Heart right ventricle (tissue), 16 donors: ENCODE measurements around the gene SERPINB10. TPM values are rescaled to one million over a fixed set of nuclear protein-coding genes. Genes with fewer than 3 reads are reported as not detected.

Experiments used
- ATAC-seq, 8 donors: fragments of 200-7000 bp; cut with Tn5 transposase; one replicate each; pipeline ENCODE4 v1.9.1; 2020; ENCODE audit warnings: mild to moderate bottlenecking in 8 of 8, moderate library complexity in 8 of 8, moderate number of reproducible peaks in 1 of 8
- DNase-seq, 2 donors: peaks; one replicate each; pipeline ENCODE4 v3.0.0-alpha.2; 2020
- H3K27ac ChIP-seq, 10 donors: fragments of 200-600 bp; sonication (generic) in 2 of 10; one replicate each; pipeline versions ENCODE4 v1.5.0 to v1.8.0; 2020 to 2022; ENCODE audit warnings: mild to moderate bottlenecking in 3 of 10
- H3K27me3 ChIP-seq, 7 donors: fragments of 200-600 bp; one replicate each; pipeline ENCODE4 v1.8.0; 2021 to 2022; ENCODE audit warnings: mild to moderate bottlenecking in 2 of 7
- H3K36me3 ChIP-seq, 9 donors: fragments of 200-600 bp; sonication (generic) in 1 of 9; one replicate each; pipeline versions ENCODE4 v1.5.0 to v1.8.0; 2020 to 2022; ENCODE audit warnings: mild to moderate bottlenecking in 2 of 9
- H3K4me1 ChIP-seq, 9 donors: fragments of 200-600 bp; sonication (generic) in 1 of 9; one replicate each; pipeline versions ENCODE4 v1.5.0 to v1.8.0; 2020 to 2022; ENCODE audit warnings: mild to moderate bottlenecking in 4 of 9
- H3K4me3 ChIP-seq, 10 donors: fragments of 200-600 bp; sonication (generic) in 2 of 10; one replicate each; pipeline versions ENCODE4 v1.5.0 to v1.8.0; 2020 to 2022; ENCODE audit warnings: mild to moderate bottlenecking in 7 of 10, moderate library complexity in 2 of 10
- H3K9me3 ChIP-seq, 11 donors: fragments of 200-600 bp in 10 of 11; sonication (generic) in 2 of 11; one replicate each; pipeline versions ENCODE4 v1.5.0 to v1.8.0; 2013 to 2022; ENCODE audit warnings: mild to moderate bottlenecking in 2 of 11, control low read depth in 1 of 11, moderate library complexity in 1 of 11
- CTCF ChIP-seq, 9 donors: fragments of 200-600 bp; sonication (generic) in 2 of 9; IDR thresholded peaks; one replicate each; pipeline versions ENCODE4 v1.5.0 to v1.8.0; 2021 to 2022; ENCODE audit warnings: antibody characterized with exemption in 9 of 9, mild to moderate bottlenecking in 5 of 9, moderate library complexity in 1 of 9
- WGBS, 2 donors: extraction: QIAGEN DNeasy Blood & Tissue Kit; methylation state at CpG; one replicate each; pipeline ENCODE4 v1.1.7; 2013; ENCODE audit warnings: inconsistent platforms in 1 of 2; 5-methylcytosine and 5-hydroxymethylcytosine counted together
- intact Hi-C, 10 donors: fragments of 100-400 bp; cut with DNase I; formaldehyde crosslinking; loops; one replicate each; pipeline versions ENCODE4 v1.11.1 to v1.14.2; 2022
- polyA plus RNA-seq, 2 donors: library from polyadenylated mRNA; stranded (reverse); fragments of 200-250 nt; gene quantifications; one replicate each; pipeline ENCODE4 v1.2.3, GENCODE V29; 2013
- total RNA-seq, 10 donors: library from RNA; stranded (reverse); fragmentation: NEBNext Ultra II Directional in 3 of 10; extraction: Animal tissue kit (Norgen Biotek cat#: 25700) in 3 of 10; gene quantifications; one replicate each; pipeline versions ENCODE4 v1.2.1 to v1.2.4, GENCODE V29; 2021 to 2023
- donor health status: Arrhythmogenic right ventricular cardiomyopathy.
- donor health status: ischemic (EF 13 %, LVEDD 7.1; RV severe dilation, severe dysfunction).
- donor health status: healthy with polysubstance abuse.
- donor health status: DM: no; HTN: yes; CAD: no.
- donor health status: DM: no; HTN: no; CAD: no.
- donor health status: ischemic (EF 25% LVEDD 6.9; RV normal size, moderate dysfunction).
- donor health status: ischemic (EF 25% LVEDD 5.7; RV mildly dilated, moderate dysfunction).
- donor health status: healthy.
- donor health status: DM: yes; HTN: yes; CAD: no.
- donor health status: Ischemic cardiomyopathy.
- donor health status: ischemic (EF 35%, LVEDD 5.7; RV mildly dilated, moderate dysfunction).
- donor health status: nonischemic (EF 11% LVEDD 7.7; RV severe dilation, severe dysfunction).
- donor health status: DM: yes; HTN: yes; CAD: no.
- donor health status: PGD.
- donor health status: ischemic (EF 29% LVEDD 5.4; RV normal size, mild dysfunction).
- donor health status: nonischemic (EF 23%, LVEDD 6.1; RV moderate dilation, normal function).

SERPINB10 gene
- total and polyA plus RNA-seq, 12 donors: not detected

GRCh38 chr18:63975628-63976027 lies 67.9 kb downstream of the SERPINB10 start:
- H3K27me3 ChIP-seq: no peaks in the 10 kb centered on the region
- TF ChIP-seq CTCF (IDR thresholded peaks at IDR 0.05): no peak
- H3K4me3 ChIP-seq: no peak overlapping the region
- peak overlapping the region in 1 of 10 donors; percentile 80 for H3K27ac ChIP-seq
- DNase-seq (no peak), ATAC-seq (no peak)
- peaks cover 0 to 9% (median 0%) of the 10 kb centered on the region in 9 donors for H3K36me3 ChIP-seq
- intact Hi-C loops: loop anchor here in 2 of 10 donors (5.0 to 10.0 kb wide), 2 partner anchors 458 to 461 kb away; no protein-coding TSS in a partner anchor
- 63 to 68% methylated on average over 3 of the region's 3 CpGs for WGBS, 2 donors
- no peaks in the 10 kb centered on the region for H3K9me3 ChIP-seq
- peaks cover 0 to 59% (median 5%) of the 10 kb centered on the region in 9 donors for H3K4me1 ChIP-seq

DNA sequence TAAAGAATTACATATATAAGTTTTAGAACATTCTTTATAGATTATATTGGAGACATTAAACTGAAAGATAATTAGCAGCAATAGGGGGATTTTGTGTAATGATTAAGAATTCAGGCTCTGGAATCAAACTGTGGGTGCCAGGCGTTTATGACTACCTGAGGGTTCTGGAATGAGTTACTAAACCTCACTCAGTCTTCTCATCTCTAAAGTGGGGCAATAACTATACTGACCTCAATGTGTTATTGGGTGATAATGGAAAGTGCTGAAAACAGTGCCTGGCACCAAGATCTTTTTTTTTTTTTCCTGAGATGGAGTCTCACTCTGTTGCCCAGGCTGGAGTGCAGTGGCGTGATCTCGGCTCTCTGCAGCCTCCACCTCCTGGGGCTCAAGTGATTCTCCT lies 69.3 kb downstream of the SERPINB10 start:
- Histone ChIP-seq H3K4me3 (no peak overlapping the region), H3K4me1 (peaks cover 0 to 56% (median 4%) of the 10 kb centered on the region in 9 donors), H3K36me3 (peaks cover 0 to 23% (median 0%) of the 10 kb centered on the region in 9 donors), H3K9me3 (no peaks in the 10 kb centered on the region), H3K27me3 (no peaks in the 10 kb centered on the region), H3K27ac (no peak overlapping the region)
- 91 to 96% methylated on average over 3 of the region's 3 CpGs for WGBS, 2 donors
- no peak for DNase-seq
- TF ChIP-seq CTCF (IDR thresholded peaks at IDR 0.05): no peak
- no peak for ATAC-seq
- intact Hi-C loops: loop anchor here in 2 of 10 donors (5.0 to 10.0 kb wide), 2 partner anchors 460 to 462 kb away; no protein-coding TSS in a partner anchor

DNA sequence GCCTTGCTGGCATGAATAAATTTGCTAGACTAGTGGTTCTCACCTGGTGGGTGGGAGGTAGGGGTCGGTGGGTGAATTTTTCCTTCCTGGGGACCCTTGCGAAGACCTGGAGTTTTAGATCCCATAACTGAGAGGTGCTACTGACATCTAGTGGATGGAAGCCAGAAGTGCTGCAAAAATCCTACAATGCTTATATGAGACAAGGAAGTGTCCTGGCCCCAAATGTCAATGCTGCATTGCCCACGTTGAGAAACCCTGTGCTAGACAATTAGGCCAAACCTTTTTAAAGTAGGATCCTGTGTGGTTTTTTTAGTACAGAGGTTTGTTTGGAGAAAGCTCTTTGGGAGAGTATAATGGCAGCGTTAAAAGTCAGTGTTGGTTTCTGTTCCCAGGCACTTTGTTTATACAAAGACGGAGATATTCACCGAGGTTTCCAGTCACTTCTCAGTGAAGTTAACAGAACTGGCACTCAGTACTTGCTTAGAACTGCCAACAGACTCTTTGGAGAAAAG lies 71.7 kb downstream of the SERPINB10 start:
- intact Hi-C loops: loop anchor here in 2 of 10 donors (5.0 to 10.0 kb wide), 2 partner anchors 462 to 465 kb away; no protein-coding TSS in a partner anchor

GRCh38 chr18:63980027-63980426 lies 72.3 kb downstream of the SERPINB10 start:
- H3K27me3 ChIP-seq: no peaks in the 10 kb centered on the region
- DNase-seq: no peak
- intact Hi-C loops: no loop called here
- peaks cover 0 to 46% (median 4%) of the 10 kb centered on the region in 9 donors for H3K4me1 ChIP-seq
- no peak for TF ChIP-seq CTCF (IDR thresholded peaks at IDR 0.05)
- 64 to 73% methylated on average over 7 of the region's 7 CpGs for WGBS, 2 donors
- H3K27ac ChIP-seq: peak overlapping the region in 4 of 10 donors; percentile 25 to 56 (median 44)
- H3K9me3 ChIP-seq: no peaks in the 10 kb centered on the region
- peak in 1 of 8 donors; percentile 33 for ATAC-seq
- H3K4me3 ChIP-seq: peak overlapping the region in 5 of 10 donors; percentile 20 to 42 (median 33)
- H3K36me3 ChIP-seq: peaks cover 0 to 53% (median 0%) of the 10 kb centered on the region in 9 donors

More for the DNA sequence above, 71.7 kb downstream of the SERPINB10 start:
- H3K4me3 ChIP-seq: peak overlapping the region in 6 of 10 donors; percentile 16 to 42 (median 32)
- peaks cover 0 to 47% (median 0%) of the 10 kb centered on the region in 9 donors for H3K36me3 ChIP-seq
- ATAC-seq (peak in 7 of 8 donors; percentile 74 to 85 (median 82)), DNase-seq (peak in 1 of 2 donors; percentile 50)
- no peaks in the 10 kb centered on the region for H3K9me3 ChIP-seq
- WGBS, 2 donors: 15% methylated on average over 6 of the region's 6 CpGs
- peak; percentile 59 to 92 (median 87) for TF ChIP-seq CTCF (IDR thresholded peaks at IDR 0.05)
- H3K4me1 ChIP-seq: peaks cover 0 to 51% (median 4%) of the 10 kb centered on the region in 9 donors
- H3K27ac ChIP-seq: peak overlapping the region in 4 of 10 donors; percentile 25 to 56 (median 44)
- H3K27me3 ChIP-seq: no peaks in the 10 kb centered on the region
